ENCODE results near the gene FBXW2.

DNA sequence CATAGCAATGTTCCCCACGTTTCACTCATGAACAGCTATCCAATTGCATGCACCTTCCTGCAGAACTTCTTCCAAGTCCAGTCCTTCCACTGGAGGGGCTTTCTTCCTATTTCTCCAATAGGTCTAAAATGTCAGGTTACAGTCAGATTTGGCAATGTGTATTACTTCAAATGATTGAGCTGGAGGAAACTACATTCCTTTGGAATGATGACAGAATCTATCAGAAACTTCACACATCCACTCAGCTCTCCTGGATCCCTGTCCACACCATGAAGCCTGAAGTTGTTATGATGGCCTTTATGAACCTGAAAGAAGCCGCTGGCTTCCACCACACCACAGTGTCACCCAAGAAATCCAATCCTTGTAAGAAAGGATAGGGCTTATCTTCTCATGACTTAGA is 32.2 kb downstream of the FBXW2 start:
- TF ChIP-seq, protein P1, sequence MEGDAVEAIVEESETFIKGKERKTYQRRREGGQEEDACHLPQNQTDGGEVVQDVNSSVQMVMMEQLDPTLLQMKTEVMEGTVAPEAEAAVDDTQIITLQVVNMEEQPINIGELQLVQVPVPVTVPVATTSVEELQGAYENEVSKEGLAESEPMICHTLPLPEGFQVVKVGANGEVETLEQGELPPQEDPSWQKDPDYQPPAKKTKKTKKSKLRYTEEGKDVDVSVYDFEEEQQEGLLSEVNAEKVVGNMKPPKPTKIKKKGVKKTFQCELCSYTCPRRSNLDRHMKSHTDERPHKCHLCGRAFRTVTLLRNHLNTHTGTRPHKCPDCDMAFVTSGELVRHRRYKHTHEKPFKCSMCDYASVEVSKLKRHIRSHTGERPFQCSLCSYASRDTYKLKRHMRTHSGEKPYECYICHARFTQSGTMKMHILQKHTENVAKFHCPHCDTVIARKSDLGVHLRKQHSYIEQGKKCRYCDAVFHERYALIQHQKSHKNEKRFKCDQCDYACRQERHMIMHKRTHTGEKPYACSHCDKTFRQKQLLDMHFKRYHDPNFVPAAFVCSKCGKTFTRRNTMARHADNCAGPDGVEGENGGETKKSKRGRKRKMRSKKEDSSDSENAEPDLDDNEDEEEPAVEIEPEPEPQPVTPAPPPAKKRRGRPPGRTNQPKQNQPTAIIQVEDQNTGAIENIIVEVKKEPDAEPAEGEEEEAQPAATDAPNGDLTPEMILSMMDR (conservative IDR thresholded peaks at IDR 0.05; ENCODE audit: low read length): no peak
- TF ChIP-seq EZH2phosphoT487 (IDR thresholded peaks at IDR 0.05; ENCODE audit: borderline replicate concordance, low read depth, low read length): no peak
